ENCODE measurements around the gene IGF2. TPM values are rescaled to one million over a fixed set of nuclear protein-coding genes. Genes with fewer than 3 reads are reported as not detected.

The IGF2 gene
- total and polyA plus RNA-seq, 2 donors from 2014 or later: 10.2 to 30.5 TPM

DNA sequence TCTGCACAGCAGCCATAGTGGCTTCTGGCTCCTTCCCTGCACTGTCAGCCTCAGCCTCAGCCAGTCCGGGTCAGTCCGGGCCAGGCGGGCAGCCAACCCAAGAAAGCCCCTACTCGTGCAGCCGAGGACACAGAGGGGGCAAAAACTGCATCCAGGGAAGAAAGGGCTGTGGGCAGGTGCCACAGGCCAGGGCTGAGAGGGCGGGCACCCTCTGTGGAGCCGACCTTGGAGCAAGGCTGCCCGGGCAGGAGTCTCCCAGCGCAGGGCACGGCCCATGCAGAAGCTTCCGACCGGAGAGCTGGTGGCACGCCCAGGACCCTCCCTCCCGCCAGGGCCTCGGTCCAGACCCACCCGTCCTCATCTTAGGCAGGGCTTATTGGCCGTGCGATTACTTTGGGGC, 42.9 kb upstream of the IGF2 start:
- Histone ChIP-seq H3K9ac (ENCODE audit: low read length in 3 of 3) (no peak overlapping the region), H3K27me3 (ENCODE audit: control insufficient read depth, insufficient read depth, low read length) (no peaks in the 10 kb centered on the region), H3K4me3 (ENCODE audit: low read length in 3 of 3) (no peak overlapping the region), H3K9me3 (ENCODE audit: control insufficient read depth in 2 of 3, insufficient read depth in 1 of 3, low read length in 3 of 3) (no peaks in the 10 kb centered on the region), H3K36me3 (ENCODE audit: control insufficient read depth in 2 of 3, insufficient read depth in 3 of 3, low read length in 3 of 3) (no peaks in the 10 kb centered on the region), H3K27ac (ENCODE audit: low read depth in 2 of 2, low read length in 2 of 2) (no peak overlapping the region), H3K4me1 (ENCODE audit: control insufficient read depth in 2 of 3, insufficient read depth in 2 of 3, low read depth in 1 of 3, low read length in 3 of 3) (peaks cover 0 to 2% (median 0%) of the 10 kb centered on the region in 3 donors)
- no peak for DNase-seq
- FAIRE-seq: no peak
- intact Hi-C loops (cut with DNase I): no loop called here
- TF ChIP-seq, protein P1, sequence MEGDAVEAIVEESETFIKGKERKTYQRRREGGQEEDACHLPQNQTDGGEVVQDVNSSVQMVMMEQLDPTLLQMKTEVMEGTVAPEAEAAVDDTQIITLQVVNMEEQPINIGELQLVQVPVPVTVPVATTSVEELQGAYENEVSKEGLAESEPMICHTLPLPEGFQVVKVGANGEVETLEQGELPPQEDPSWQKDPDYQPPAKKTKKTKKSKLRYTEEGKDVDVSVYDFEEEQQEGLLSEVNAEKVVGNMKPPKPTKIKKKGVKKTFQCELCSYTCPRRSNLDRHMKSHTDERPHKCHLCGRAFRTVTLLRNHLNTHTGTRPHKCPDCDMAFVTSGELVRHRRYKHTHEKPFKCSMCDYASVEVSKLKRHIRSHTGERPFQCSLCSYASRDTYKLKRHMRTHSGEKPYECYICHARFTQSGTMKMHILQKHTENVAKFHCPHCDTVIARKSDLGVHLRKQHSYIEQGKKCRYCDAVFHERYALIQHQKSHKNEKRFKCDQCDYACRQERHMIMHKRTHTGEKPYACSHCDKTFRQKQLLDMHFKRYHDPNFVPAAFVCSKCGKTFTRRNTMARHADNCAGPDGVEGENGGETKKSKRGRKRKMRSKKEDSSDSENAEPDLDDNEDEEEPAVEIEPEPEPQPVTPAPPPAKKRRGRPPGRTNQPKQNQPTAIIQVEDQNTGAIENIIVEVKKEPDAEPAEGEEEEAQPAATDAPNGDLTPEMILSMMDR (IDR thresholded peaks at IDR 0.05; ENCODE audit: borderline replicate concordance, extremely low read depth, insufficient read depth): no peak

DNA sequence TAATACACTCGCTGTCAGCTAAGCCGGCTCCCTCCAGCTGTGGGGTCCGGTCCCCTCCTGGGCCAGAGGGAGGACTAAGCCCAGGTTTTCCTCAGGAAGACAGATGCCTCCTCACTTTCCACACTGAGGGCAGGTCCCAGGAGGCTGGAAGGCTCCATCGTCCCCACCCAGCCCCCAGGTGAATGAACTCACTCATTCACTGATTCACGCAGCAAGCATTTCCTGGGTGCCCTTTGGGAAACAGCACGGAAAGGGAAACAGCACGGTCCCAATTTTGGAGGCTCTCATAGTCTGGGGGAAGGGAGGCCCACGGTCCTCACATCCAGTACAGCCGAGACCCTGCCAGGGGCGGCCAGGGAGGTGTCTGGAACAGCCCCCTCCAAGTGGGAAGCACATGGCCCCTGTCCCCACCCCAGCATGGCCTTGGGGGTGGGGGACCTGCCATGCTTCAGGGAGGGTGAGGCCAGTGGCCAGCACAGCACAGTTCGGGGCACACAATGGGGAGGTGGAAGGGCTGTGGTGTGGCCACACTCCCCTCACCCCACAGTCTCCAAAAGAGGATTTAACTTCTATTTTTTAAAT, 41.7 kb upstream of the IGF2 start:
- Histone ChIP-seq H3K36me3 (ENCODE audit: control insufficient read depth in 2 of 3, insufficient read depth in 3 of 3, low read length in 3 of 3) (no peaks in the 10 kb centered on the region), H3K27me3 (ENCODE audit: control insufficient read depth, insufficient read depth, low read length) (no peaks in the 10 kb centered on the region), H3K9ac (ENCODE audit: low read length in 3 of 3) (no peak overlapping the region), H3K9me3 (ENCODE audit: control insufficient read depth in 2 of 3, insufficient read depth in 1 of 3, low read length in 3 of 3) (no peaks in the 10 kb centered on the region), H3K4me3 (ENCODE audit: low read length in 3 of 3) (no peak overlapping the region), H3K4me1 (ENCODE audit: control insufficient read depth in 2 of 3, insufficient read depth in 2 of 3, low read depth in 1 of 3, low read length in 3 of 3) (no peaks in the 10 kb centered on the region), H3K27ac (ENCODE audit: low read depth in 2 of 2, low read length in 2 of 2) (no peak overlapping the region)
- TF ChIP-seq, protein P1 (IDR thresholded peaks at IDR 0.05; ENCODE audit: borderline replicate concordance, extremely low read depth, insufficient read depth): no peak
- FAIRE-seq (no peak), DNase-seq (no peak)
- intact Hi-C loops (cut with DNase I): no loop called here

DNA sequence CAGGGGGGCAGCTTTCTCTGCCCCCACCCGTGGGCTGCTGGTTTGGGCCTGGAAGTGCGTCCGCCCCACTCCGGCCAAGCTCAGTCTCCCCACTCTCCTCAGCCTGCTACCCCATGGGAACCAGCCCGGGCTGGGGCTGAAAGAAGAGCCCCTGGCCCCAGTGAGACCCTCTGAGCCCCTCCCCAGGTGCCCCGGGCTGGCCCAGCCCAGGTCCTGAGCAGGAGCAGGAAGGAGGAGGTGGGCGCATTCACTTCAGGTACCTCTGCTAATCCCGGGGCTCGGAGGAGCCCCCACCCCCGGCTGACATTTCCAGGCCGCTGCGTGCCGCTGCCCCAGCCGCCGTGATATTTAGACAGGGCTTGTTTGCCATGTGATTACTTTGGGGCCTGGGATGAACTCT, 41.2 kb upstream of the IGF2 start:
- intact Hi-C loops (cut with DNase I): no loop called here
- Histone ChIP-seq H3K9me3 (ENCODE audit: control insufficient read depth in 2 of 3, insufficient read depth in 1 of 3, low read length in 3 of 3) (no peaks in the 10 kb centered on the region), H3K4me3 (ENCODE audit: low read length in 3 of 3) (no peak overlapping the region), H3K4me1 (ENCODE audit: control insufficient read depth in 2 of 3, insufficient read depth in 2 of 3, low read depth in 1 of 3, low read length in 3 of 3) (no peaks in the 10 kb centered on the region), H3K27ac (ENCODE audit: low read depth in 2 of 2, low read length in 2 of 2) (no peak overlapping the region), H3K9ac (ENCODE audit: low read length in 3 of 3) (no peak overlapping the region), H3K27me3 (ENCODE audit: control insufficient read depth, insufficient read depth, low read length) (no peaks in the 10 kb centered on the region), H3K36me3 (ENCODE audit: control insufficient read depth in 2 of 3, insufficient read depth in 3 of 3, low read length in 3 of 3) (no peaks in the 10 kb centered on the region)
- TF ChIP-seq, protein P1 (IDR thresholded peaks at IDR 0.05; ENCODE audit: borderline replicate concordance, extremely low read depth, insufficient read depth): no peak
- DNase-seq: no peak
- FAIRE-seq: no peak

DNA sequence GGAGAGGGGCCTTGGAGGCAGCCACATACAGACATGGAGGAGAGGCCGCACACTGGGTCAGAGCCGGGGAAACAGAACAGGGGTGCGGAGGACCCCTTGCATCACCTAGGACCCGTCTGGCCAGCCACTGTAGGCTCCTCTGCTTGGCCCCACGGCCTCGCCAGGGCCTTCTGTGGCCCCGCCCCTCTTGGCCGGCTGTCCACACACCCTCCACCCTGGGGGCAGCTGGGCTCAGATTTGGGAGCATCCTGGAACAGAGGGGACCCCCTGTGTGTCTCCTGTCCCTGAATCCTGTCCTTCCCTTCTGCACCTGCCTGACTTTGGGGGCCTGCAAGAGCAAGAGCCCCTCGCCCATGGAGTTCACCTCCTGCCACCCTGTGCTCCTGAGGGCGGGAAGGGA, 40.3 kb upstream of the IGF2 start:
- Histone ChIP-seq H3K4me3 (ENCODE audit: low read length in 3 of 3) (no peak overlapping the region), H3K27me3 (ENCODE audit: control insufficient read depth, insufficient read depth, low read length) (no peaks in the 10 kb centered on the region), H3K4me1 (ENCODE audit: control insufficient read depth in 2 of 3, insufficient read depth in 2 of 3, low read depth in 1 of 3, low read length in 3 of 3) (no peaks in the 10 kb centered on the region), H3K9me3 (ENCODE audit: control insufficient read depth in 2 of 3, insufficient read depth in 1 of 3, low read length in 3 of 3) (no peaks in the 10 kb centered on the region), H3K27ac (ENCODE audit: low read depth in 2 of 2, low read length in 2 of 2) (no peak overlapping the region), H3K9ac (ENCODE audit: low read length in 3 of 3) (no peak overlapping the region), H3K36me3 (ENCODE audit: control insufficient read depth in 2 of 3, insufficient read depth in 3 of 3, low read length in 3 of 3) (no peaks in the 10 kb centered on the region)
- TF ChIP-seq, protein P1 (IDR thresholded peaks at IDR 0.05; ENCODE audit: borderline replicate concordance, extremely low read depth, insufficient read depth): no peak
- intact Hi-C loops (cut with DNase I): no loop called here
- FAIRE-seq (no peak), DNase-seq (no peak)
